ENCODE results near the gene AUTS2. TPM values are rescaled to one million over a fixed set of nuclear protein-coding genes. Genes with fewer than 3 reads are reported as not detected.

AUTS2 gene
- total RNA-seq, 1 experiment from 2014 or later, result 42.1 TPM

DNA sequence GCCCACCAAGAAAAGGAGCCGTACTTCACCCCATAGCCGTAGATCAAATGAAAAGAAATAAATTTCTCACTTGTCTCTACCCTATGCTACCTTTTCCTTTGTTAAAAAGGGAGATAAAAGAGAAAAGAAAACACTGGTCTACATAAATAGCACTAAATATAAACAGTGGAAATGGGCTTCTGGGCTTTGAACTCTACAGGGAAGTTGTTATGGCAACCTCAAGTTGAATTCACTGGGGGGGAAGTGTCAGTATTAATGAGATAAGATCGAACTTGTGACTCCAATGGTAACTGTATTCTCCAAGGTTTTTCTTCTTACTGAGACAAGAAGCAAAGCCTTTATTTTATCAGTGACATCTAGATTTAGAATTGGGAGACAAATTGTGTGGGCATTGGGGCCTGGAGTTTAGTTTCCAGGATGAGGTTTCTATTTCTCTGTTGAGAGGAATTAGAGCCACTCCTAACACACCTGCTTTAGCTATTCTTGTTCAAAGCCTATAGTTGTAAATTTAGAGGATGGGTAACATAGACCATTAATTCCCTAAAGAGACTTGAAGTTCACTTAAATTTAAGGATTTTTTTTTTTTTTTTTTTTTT lies 929.3 kb downstream of the AUTS2 start:
- Histone ChIP-seq H3K9me3 (ENCODE audit: low read depth, low read length, poor library complexity, severe bottlenecking) (no peaks in the 10 kb centered on the region), H3K36me3 (ENCODE audit: insufficient read depth, low read length, poor library complexity, severe bottlenecking) (no peaks in the 10 kb centered on the region), H3K4me1 (ENCODE audit: insufficient read depth, low read length, poor library complexity, severe bottlenecking) (no peaks in the 10 kb centered on the region), H3K4me3 (ENCODE audit: low read depth, low read length, poor library complexity, severe bottlenecking) (no peak overlapping the region), H3K27ac (ENCODE audit: low read depth, low read length, poor library complexity, severe bottlenecking) (no peak overlapping the region), H3K27me3 (replicated peaks; ENCODE audit: insufficient read depth, low read depth, low read length, poor library complexity) (no peaks in the 10 kb centered on the region)
- POLR2A ChIA-PET (ENCODE audit: low non-redundant PET), result no interaction called here
- intact Hi-C loops (cut with micrococcal nuclease; ENCODE audit: unreplicated experiment), result no loop called here
- no TSS peak for BruUV-seq (replicated peaks)
- TF ChIP-seq EZH2 (IDR thresholded peaks at IDR 0.05; ENCODE audit: borderline replicate concordance, low read depth, low read length, poor library complexity, severe bottlenecking), result no peak
- TF ChIP-seq, protein P1, sequence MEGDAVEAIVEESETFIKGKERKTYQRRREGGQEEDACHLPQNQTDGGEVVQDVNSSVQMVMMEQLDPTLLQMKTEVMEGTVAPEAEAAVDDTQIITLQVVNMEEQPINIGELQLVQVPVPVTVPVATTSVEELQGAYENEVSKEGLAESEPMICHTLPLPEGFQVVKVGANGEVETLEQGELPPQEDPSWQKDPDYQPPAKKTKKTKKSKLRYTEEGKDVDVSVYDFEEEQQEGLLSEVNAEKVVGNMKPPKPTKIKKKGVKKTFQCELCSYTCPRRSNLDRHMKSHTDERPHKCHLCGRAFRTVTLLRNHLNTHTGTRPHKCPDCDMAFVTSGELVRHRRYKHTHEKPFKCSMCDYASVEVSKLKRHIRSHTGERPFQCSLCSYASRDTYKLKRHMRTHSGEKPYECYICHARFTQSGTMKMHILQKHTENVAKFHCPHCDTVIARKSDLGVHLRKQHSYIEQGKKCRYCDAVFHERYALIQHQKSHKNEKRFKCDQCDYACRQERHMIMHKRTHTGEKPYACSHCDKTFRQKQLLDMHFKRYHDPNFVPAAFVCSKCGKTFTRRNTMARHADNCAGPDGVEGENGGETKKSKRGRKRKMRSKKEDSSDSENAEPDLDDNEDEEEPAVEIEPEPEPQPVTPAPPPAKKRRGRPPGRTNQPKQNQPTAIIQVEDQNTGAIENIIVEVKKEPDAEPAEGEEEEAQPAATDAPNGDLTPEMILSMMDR (conservative IDR thresholded peaks at IDR 0.05; ENCODE audit: low read depth, low read length), result no peak
- no peak for DNase-seq (ENCODE audit: low spot score)
- CTCF ChIA-PET, result no interaction called here

DNA sequence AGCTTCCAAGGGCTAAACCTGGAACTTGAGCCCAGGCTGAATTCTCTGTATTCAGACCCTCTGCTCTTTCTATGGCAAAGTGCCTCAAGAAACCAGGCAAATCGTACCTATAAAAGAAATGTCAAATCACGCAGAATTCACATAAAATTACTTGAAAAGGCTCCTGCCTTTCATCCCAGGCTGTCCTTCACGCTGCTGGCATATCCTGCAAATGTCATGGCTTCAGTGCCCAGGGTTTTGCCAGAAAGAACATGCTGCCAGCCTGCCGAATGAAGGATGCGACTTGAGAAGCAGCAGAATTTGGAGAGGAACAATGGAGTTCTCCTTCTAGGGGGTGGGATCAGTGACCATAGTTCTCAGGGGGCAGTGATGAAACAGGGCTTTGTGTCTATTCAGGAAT lies 931.2 kb downstream of the AUTS2 start:
- ChIA-PET POLR2A (ENCODE audit: low non-redundant PET) (no interaction called here), CTCF (no interaction called here)
- DNase-seq (ENCODE audit: low spot score), result no peak
- no peak for TF ChIP-seq EZH2 (IDR thresholded peaks at IDR 0.05; ENCODE audit: borderline replicate concordance, low read depth, low read length, poor library complexity, severe bottlenecking)
- TF ChIP-seq, protein P1 (conservative IDR thresholded peaks at IDR 0.05; ENCODE audit: low read depth, low read length), result no peak
- intact Hi-C loops (cut with micrococcal nuclease; ENCODE audit: unreplicated experiment), result no loop called here
- Histone ChIP-seq H3K4me1 (ENCODE audit: insufficient read depth, low read length, poor library complexity, severe bottlenecking) (no peaks in the 10 kb centered on the region), H3K27me3 (replicated peaks; ENCODE audit: insufficient read depth, low read depth, low read length, poor library complexity) (no peaks in the 10 kb centered on the region), H3K4me3 (ENCODE audit: low read depth, low read length, poor library complexity, severe bottlenecking) (no peak overlapping the region), H3K27ac (ENCODE audit: low read depth, low read length, poor library complexity, severe bottlenecking) (no peak overlapping the region), H3K36me3 (ENCODE audit: insufficient read depth, low read length, poor library complexity, severe bottlenecking) (no peaks in the 10 kb centered on the region), H3K9me3 (ENCODE audit: low read depth, low read length, poor library complexity, severe bottlenecking) (no peaks in the 10 kb centered on the region)
- BruUV-seq (replicated peaks), result no TSS peak

DNA sequence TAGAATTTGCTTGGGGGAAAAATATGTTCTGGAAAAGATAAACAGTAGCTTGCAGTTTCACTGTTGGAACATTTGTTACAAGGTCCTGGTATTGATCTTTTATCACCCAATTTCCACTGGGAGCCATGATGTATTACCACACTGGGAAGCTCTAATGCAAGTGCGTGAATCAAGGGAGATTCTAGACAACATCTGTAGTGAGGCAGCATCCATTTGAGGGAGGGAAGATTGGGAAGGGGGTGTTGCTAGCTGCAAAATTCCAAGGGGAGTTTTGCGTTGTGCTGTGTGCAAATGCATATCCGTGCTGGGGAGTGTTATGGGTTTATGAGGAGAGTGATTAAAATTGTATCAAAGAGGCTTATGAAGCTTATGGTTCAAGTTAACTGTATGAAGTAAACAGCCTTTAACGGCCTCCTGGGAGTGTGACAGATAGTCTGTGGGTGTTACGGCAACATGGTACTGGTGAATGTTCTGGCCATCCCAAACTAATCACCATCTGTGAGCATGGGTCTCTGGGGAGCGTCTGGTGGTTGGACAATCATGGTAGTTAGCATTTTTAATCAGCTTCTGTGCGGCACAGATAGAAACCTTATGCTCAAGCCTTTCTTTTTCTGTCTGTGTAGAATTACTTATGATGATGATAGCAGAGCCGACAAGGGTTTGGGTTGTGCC lies 931.8 kb downstream of the AUTS2 start:
- TF ChIP-seq, protein P1 (conservative IDR thresholded peaks at IDR 0.05; ENCODE audit: low read depth, low read length), result no peak
- TF ChIP-seq EZH2 (IDR thresholded peaks at IDR 0.05; ENCODE audit: borderline replicate concordance, low read depth, low read length, poor library complexity, severe bottlenecking), result no peak
- Histone ChIP-seq H3K27me3 (replicated peaks; ENCODE audit: insufficient read depth, low read depth, low read length, poor library complexity) (no peaks in the 10 kb centered on the region), H3K4me1 (ENCODE audit: insufficient read depth, low read length, poor library complexity, severe bottlenecking) (no peaks in the 10 kb centered on the region), H3K27ac (ENCODE audit: low read depth, low read length, poor library complexity, severe bottlenecking) (no peak overlapping the region), H3K9me3 (ENCODE audit: low read depth, low read length, poor library complexity, severe bottlenecking) (no peaks in the 10 kb centered on the region), H3K4me3 (ENCODE audit: low read depth, low read length, poor library complexity, severe bottlenecking) (no peak overlapping the region), H3K36me3 (ENCODE audit: insufficient read depth, low read length, poor library complexity, severe bottlenecking) (no peaks in the 10 kb centered on the region)
- ChIA-PET CTCF (no interaction called here), POLR2A (ENCODE audit: low non-redundant PET) (no interaction called here)
- BruUV-seq (replicated peaks), result no TSS peak
- DNase-seq (ENCODE audit: low spot score), result peak; percentile 11
- intact Hi-C loops (cut with micrococcal nuclease; ENCODE audit: unreplicated experiment), result no loop called here

All from A673 (cell line).